Activated CD4-positive, alpha-beta T cell treated with anti-CD3 and anti-CD28 coated beads for 4 hours (primary cell): ENCODE results near the gene ZNF341.
"Not testable (repeated sequence)": the region's sequence is repeated elsewhere in the genome, so short reads cannot be mapped to it uniquely, and the experiment has no call there.

ENCODE experiments used
- DNase-seq, 2 donors: peaks; one replicate each; pipeline ENCODE4 v3.0.0-alpha.2; 2020

ZNF341 gene

GRCh38 chr20:33772439-33772838 lies 40.6 kb downstream of the ZNF341 start:
- DNase-seq = no peak

GRCh38 chr20:33773412-33774089 lies 41.8 kb downstream of the ZNF341 start:
- DNase-seq = no peak

DNA sequence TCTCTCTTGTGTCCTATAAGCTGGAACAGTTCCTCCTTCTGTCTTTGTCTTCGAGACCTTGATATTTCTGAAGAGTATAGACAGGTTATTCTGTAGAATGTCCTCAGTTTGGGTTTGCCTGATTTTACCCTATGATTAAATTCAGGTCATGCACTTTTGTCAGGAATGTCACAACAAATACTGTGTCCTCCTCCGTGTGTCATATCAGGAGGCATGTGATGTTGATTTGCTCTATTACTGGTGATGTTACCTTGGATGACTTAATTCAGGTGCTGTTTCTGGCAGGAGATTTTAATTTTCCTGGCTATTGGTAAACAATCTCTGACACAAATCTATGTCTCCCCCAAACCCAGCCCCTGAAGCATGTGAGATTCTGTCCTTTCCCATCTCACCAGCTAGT lies 46.0 kb downstream of the ZNF341 start:
- DNase-seq = no peak

- DNase-seq = no peak
Measured at GRCh38 chr20:33781133-33781532, 49.3 kb downstream of the ZNF341 start.

GRCh38 chr20:33781945-33782344 lies 50.1 kb downstream of the ZNF341 start:
- no peak for DNase-seq

GRCh38 chr20:33783256-33783655 lies 51.5 kb downstream of the ZNF341 start:
- no peak for DNase-seq

DNA sequence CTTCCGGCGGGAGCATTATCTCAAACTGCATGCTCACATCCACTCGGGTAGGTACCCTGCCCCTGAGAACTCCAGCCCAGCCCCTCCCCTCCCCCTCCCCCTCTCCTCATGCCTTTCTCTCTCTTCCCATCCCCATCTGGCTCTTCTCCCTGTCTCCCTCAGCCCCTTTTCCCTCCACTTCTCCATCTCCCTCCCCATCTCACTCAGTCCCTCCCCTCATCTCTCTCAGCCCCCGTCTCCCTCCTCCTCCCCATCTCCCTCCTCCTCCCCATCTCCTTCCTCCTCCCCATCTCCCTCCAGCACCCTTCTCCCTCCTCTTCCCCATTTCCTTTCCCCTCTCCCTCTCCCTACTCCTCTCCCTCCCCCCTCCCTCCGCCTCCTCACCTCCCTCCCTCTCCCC lies 52.0 kb downstream of the ZNF341 start:
- DNase-seq = no peak

- no peak for DNase-seq
Measured at GRCh38 chr20:33784225-33784624, 52.4 kb downstream of the ZNF341 start.

DNA sequence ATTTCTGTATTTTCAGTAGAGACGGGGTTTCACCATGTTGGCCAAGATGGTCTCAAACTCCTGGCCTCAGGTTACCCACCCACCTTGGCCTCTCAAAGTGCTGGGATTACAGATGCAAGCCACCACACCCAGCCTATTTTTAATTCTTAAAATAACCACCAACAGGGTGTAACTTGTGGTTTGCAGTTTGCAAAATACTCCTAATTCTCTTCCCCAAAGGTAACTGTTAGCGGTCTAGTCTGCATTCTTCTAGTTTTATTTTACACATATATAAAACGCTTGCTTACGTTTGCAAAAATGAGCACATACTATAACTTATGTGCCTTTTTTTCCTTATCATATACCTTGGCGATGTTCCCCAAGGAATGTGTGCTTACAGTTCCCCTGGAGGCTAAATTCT lies 53.7 kb downstream of the ZNF341 start:
- DNase-seq = no peak

DNA sequence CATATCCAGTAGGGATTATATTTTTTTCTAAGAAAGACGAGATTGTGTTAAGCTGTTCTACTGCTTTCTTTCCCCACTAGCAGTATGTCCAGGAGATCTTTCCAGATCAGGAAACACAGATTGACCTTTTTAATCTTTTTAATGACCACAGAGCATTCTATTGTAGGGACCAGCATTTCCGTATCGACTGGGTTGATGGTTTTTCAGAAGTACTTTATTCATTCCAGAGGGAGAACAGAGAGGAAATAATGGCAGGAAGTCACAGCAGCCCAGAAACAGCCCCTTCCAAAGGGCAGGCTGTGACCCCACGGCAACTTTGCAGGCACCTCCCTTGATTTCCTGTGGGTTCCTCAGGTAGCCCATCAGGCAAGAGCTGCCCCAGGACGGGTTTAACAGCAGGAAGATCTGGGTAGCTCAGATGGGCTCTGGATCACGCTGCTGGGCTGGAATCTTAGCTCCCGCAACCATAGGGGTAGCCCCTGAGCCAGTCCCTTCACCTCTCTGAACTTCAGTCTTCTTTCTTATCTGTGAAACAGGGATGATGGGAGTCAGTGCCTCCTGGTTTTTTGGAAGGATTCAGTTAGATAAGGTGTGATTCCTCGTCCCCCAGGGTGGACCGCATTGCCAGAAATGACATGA lies 55.6 kb downstream of the ZNF341 start:
- DNase-seq = no peak

DNA sequence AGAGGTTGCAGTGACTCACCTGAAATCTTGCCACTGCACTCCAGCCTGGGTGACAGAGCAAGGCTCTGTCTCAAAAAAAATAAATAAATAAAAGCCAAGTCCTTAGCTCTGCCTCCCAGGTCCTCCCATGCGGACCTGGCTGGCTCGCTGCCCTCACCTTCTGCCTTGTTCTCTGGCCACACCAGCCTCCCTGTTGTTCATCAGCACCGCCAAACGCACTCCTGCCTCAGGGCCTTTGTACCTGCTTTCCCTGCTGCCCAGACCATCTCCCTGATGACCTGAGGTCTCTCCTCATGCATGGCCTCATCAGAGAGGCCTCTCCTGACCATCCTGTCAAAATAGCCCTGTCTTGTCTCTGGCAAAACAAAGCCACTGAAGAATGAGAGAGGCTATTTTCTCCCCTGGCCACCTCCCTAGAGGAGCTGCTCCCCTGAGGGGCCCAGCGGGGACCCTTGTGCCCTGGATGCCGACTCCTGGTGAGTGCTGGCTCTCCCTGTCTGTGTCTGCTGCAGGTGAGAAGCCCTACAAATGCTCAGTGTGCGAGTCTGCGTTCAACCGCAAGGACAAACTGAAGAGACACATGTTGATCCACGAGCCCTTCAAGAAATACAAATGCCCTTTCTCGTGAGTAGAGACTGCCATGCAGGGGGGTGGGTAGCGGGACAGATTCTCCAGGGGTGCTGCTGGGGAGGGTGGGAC lies 56.7 kb downstream of the ZNF341 start:
- no peak for DNase-seq

DNA sequence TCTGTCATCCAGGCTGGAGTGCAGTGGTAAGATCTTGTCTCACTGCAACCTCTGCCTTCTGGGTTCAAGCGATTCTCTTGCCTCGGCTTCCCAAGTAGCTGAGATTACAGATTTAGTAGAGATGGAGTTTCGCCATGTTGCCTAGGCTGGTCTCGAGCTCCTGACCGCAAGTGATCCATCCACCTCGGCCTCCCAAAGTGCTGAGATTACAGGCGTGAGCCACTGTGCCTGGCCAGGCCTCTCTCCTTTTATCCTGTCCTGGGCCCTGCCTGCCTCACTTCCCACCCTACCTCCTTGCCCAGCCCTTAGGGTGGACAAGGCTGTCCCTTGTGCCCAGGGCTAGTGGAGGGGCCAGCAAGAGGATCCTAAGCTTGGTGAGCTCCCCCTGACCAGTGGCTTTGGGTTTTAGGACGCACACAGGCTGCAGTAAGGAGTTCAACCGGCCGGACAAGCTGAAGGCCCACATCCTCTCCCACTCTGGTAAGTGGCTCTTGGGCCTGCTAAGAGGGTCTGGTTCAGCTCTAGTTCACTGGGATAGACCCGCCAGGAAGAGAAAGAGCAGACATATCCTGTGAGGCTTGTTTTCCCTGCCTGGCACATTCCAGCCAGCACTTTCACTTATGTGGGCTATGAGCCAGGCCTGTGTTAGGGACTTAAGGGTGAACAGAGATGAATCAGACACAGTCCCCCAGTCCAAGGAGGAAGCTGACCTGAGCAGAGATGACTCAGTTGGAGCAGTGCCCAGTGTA lies 57.5 kb downstream of the ZNF341 start:
- no peak for DNase-seq

- no peak for DNase-seq
Measured at GRCh38 chr20:33789858-33790182, 58.0 kb downstream of the ZNF341 start.

DNA sequence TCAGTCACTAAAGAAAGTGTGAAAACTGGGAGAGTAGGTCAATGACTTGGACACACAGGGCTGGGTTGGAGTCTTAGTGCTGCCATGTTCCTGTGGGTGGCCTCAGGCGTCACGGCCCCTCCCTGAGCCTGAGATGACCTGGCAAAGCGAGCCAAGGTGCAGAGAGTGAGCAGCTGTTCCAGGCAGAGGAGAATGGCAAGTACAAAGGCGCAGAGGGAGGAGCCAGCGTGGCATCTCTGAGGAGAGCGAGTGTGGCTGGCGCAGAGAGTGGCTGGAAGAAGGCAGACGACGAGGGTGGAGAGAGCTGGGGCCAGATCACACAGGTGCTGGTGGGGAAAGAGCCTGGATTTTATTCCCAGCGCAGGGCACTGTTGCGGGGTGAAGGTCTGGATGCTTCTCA lies 58.8 kb downstream of the ZNF341 start:
- no peak for DNase-seq

- no peak for DNase-seq
Measured at GRCh38 chr20:33791021-33791420, 59.2 kb downstream of the ZNF341 start.

GRCh38 chr20:33791540-33791939 lies 59.7 kb downstream of the ZNF341 start:
- DNase-seq = no peak

GRCh38 chr20:33791959-33792597 lies 60.3 kb downstream of the ZNF341 start:
- DNase-seq = peak; percentile 24 to 57

DNA sequence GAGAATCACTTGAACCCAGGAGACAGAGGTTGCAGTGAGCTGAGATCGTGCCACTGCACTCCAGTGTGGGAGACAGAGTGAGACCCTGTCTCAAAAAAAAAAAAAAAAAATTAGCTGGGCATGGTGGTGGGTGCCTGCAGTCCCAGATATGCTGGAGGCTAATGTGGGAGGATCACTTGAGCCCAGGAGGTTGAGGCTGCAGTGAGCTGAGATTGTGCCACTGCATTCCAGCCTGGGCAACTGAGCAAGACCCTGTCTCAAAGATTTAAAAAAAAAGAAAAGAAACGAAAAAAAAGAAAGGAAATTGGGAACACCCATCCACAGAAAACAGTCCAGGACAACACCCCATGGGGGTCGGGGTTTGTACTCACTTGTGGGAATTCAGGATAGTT lies 60.8 kb downstream of the ZNF341 start:
- not testable (repeated sequence) for DNase-seq

GRCh38 chr20:33793011-33793931 lies 61.5 kb downstream of the ZNF341 start:
- no peak for DNase-seq

- no peak for DNase-seq
Measured at GRCh38 chr20:33796263-33796906, 64.6 kb downstream of the ZNF341 start.

GRCh38 chr20:33796907-33797544 lies 65.2 kb downstream of the ZNF341 start:
- no peak for DNase-seq
